Neural cell (in vitro differentiated cells): Measurements from ENCODE around the gene ST6GALNAC3.

Source experiments
- EP300 ChIP-seq: fragments of 450-650 bp; conservative IDR thresholded peaks from 2 replicates; pipeline ENCODE4 v1.6.1; 2014; ENCODE audit warnings: antibody characterized with exemption, mild to moderate bottlenecking, moderate library complexity; ENCODE audit not compliant: poor library complexity, severe bottlenecking
- EZH2 ChIP-seq: fragments of 200-600, 300-800 bp; shearing (Covaris generic), sonication (generic); IDR thresholded peaks from 2 replicates; pipeline ENCODE4 v1.6.1; 2014; ENCODE audit warnings: antibody characterized with exemption, low read length, borderline replicate concordance, mild to moderate bottlenecking; ENCODE audit not compliant: insufficient read depth, poor library complexity, severe bottlenecking
- MXI1 ChIP-seq: fragments of 450-650 bp; conservative IDR thresholded peaks from 2 replicates; pipeline ENCODE4 v1.6.1; 2014; ENCODE audit warnings: antibody characterized with exemption, mild to moderate bottlenecking; ENCODE audit not compliant: poor library complexity, severe bottlenecking
- POLR2AphosphoS5 ChIP-seq: IDR thresholded peaks from 2 replicates; pipeline ENCODE4 v1.6.1; 2012
- TAF1 ChIP-seq: IDR thresholded peaks from 2 replicates; pipeline ENCODE4 v1.6.1; 2012; ENCODE audit warnings: low read depth
- TF ChIP-seq, protein P1 (sequence below): fragments of 450-650 bp; IDR thresholded peaks from 2 replicates; pipeline ENCODE4 v1.5.1; 2014; ENCODE audit warnings: antibody characterized with exemption, mild to moderate bottlenecking, moderate library complexity; ENCODE audit not compliant: poor library complexity, severe bottlenecking

DNA sequence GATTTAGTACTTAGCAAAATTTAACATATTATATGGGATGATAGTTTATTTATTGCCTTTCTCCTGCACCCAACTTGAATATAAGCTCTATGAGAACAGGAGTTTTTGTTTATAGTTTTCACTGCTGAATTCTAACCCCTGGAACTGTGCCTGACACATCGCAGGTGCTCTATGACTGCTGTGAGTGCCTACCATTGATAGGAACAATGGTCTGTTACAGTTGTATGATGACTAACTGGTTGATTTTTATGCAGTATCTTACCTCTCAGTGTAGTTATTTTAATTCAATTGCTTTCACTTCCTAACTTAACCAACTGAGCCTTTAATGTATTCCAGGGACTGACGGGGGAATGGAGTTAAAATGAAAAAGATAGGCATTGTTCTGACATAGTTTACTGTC lies 336.0 kb downstream of the ST6GALNAC3 start:
- TF ChIP-seq, protein P1, sequence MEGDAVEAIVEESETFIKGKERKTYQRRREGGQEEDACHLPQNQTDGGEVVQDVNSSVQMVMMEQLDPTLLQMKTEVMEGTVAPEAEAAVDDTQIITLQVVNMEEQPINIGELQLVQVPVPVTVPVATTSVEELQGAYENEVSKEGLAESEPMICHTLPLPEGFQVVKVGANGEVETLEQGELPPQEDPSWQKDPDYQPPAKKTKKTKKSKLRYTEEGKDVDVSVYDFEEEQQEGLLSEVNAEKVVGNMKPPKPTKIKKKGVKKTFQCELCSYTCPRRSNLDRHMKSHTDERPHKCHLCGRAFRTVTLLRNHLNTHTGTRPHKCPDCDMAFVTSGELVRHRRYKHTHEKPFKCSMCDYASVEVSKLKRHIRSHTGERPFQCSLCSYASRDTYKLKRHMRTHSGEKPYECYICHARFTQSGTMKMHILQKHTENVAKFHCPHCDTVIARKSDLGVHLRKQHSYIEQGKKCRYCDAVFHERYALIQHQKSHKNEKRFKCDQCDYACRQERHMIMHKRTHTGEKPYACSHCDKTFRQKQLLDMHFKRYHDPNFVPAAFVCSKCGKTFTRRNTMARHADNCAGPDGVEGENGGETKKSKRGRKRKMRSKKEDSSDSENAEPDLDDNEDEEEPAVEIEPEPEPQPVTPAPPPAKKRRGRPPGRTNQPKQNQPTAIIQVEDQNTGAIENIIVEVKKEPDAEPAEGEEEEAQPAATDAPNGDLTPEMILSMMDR = no peak
- TF ChIP-seq POLR2AphosphoS5 (no peak), TAF1 (no peak), EP300 (no peak), EZH2 (no peak), MXI1 (no peak)
